ENCODE measurements around the gene SH3RF1.

The SH3RF1 gene

GRCh38 chr4:169209388-169209883, 61.3 kb downstream of the SH3RF1 start:
- H3K27me3 ChIP-seq (ENCODE audit: control insufficient read depth, low read length) = no peaks in the 10 kb centered on the region
- no peak overlapping the region for H3K4me3 ChIP-seq (ENCODE audit: low read length)
- no peak for TF ChIP-seq EZH2phosphoT487 (IDR thresholded peaks at IDR 0.05; ENCODE audit: borderline replicate concordance, low read length)
- TF ChIP-seq CTCF (IDR thresholded peaks at IDR 0.05; ENCODE audit: low read depth, low read length, poor library complexity, severe bottlenecking) = no peak
- H4K20me1 ChIP-seq (ENCODE audit: control insufficient read depth, insufficient read depth, low read depth, low read length) = no peaks in the 10 kb centered on the region
- peaks cover 45% of the 10 kb centered on the region for H3K4me1 ChIP-seq (ENCODE audit: control insufficient read depth, low read length)
- H3F3A ChIP-seq (ENCODE audit: control insufficient read depth, insufficient read depth) = peaks cover 16% of the 10 kb centered on the region
- H3K79me2 ChIP-seq (ENCODE audit: control insufficient read depth, low read length) = no peaks in the 10 kb centered on the region
- H3K4me2 ChIP-seq (ENCODE audit: low read length) = no peak overlapping the region
- no peaks in the 10 kb centered on the region for H3K9me2 ChIP-seq (replicated peaks; ENCODE audit: control insufficient read depth, low read length)
- no peak overlapping the region for H3K27ac ChIP-seq (ENCODE audit: low read depth, low read length)
- no peaks in the 10 kb centered on the region; the same call in 1 of the 2 replicates for H3K36me3 ChIP-seq (ENCODE audit: control insufficient read depth, low read length)
- H3K9me3 ChIP-seq (ENCODE audit: control insufficient read depth, insufficient read depth, low read length) = no peaks in the 10 kb centered on the region; the same call in 1 of the 2 replicates

- TF ChIP-seq EZH2phosphoT487 (IDR thresholded peaks at IDR 0.05; ENCODE audit: borderline replicate concordance, low read length) (no peak), CTCF (IDR thresholded peaks at IDR 0.05; ENCODE audit: low read depth, low read length, poor library complexity, severe bottlenecking) (no peak)
- H3K9me3 ChIP-seq (ENCODE audit: control insufficient read depth, insufficient read depth, low read length) = no peaks in the 10 kb centered on the region
- H3K4me2 ChIP-seq (ENCODE audit: low read length) = no peak overlapping the region
- H3K36me3 ChIP-seq (ENCODE audit: control insufficient read depth, low read length) = no peaks in the 10 kb centered on the region
- H4K20me1 ChIP-seq (ENCODE audit: control insufficient read depth, insufficient read depth, low read depth, low read length) = no peaks in the 10 kb centered on the region
- H3K27ac ChIP-seq (ENCODE audit: low read depth, low read length) = no peak overlapping the region
- no peak overlapping the region for H3K4me3 ChIP-seq (ENCODE audit: low read length)
- no peaks in the 10 kb centered on the region for H3K27me3 ChIP-seq (ENCODE audit: control insufficient read depth, low read length)
- H3K9me2 ChIP-seq (replicated peaks; ENCODE audit: control insufficient read depth, low read length) = no peaks in the 10 kb centered on the region
- H3F3A ChIP-seq (ENCODE audit: control insufficient read depth, insufficient read depth) = peaks cover 15% of the 10 kb centered on the region
- peaks cover 36% of the 10 kb centered on the region for H3K4me1 ChIP-seq (ENCODE audit: control insufficient read depth, low read length)
- no peaks in the 10 kb centered on the region for H3K79me2 ChIP-seq (ENCODE audit: control insufficient read depth, low read length)
Measured at GRCh38 chr4:169208516-169208915, 62.2 kb downstream of the SH3RF1 start.

GRCh38 chr4:169208090-169208455, 62.7 kb downstream of the SH3RF1 start:
- Histone ChIP-seq H3K27ac (ENCODE audit: low read depth, low read length) (no peak overlapping the region), H3K9me3 (ENCODE audit: control insufficient read depth, insufficient read depth, low read length) (no peaks in the 10 kb centered on the region), H3K27me3 (ENCODE audit: control insufficient read depth, low read length) (no peaks in the 10 kb centered on the region), H3K4me3 (ENCODE audit: low read length) (no peak overlapping the region), H3K4me2 (ENCODE audit: low read length) (no peak overlapping the region), H4K20me1 (ENCODE audit: control insufficient read depth, insufficient read depth, low read depth, low read length) (no peaks in the 10 kb centered on the region), H3K79me2 (ENCODE audit: control insufficient read depth, low read length) (no peaks in the 10 kb centered on the region), H3F3A (ENCODE audit: control insufficient read depth, insufficient read depth) (peaks cover 11% of the 10 kb centered on the region), H3K36me3 (ENCODE audit: control insufficient read depth, low read length) (no peaks in the 10 kb centered on the region), H3K4me1 (ENCODE audit: control insufficient read depth, low read length) (peaks cover 31% of the 10 kb centered on the region), H3K9me2 (replicated peaks; ENCODE audit: control insufficient read depth, low read length) (no peaks in the 10 kb centered on the region)
- no peak for TF ChIP-seq CTCF (IDR thresholded peaks at IDR 0.05; ENCODE audit: low read depth, low read length, poor library complexity, severe bottlenecking)
- no peak for TF ChIP-seq EZH2phosphoT487 (IDR thresholded peaks at IDR 0.05; ENCODE audit: borderline replicate concordance, low read length)

All from DOHH2 (cell line).